ENCODE measurements around the gene ZNF775. TPM values are rescaled to one million over a fixed set of nuclear protein-coding genes. Genes with fewer than 3 reads are reported as not detected.

ZNF775 gene
- total and polyA plus RNA-seq, 3 experiments from 2014 or later: 6.0 to 8.7 (median 6.0) TPM

GRCh38 chr7:150371996-150372270 is 7.2 kb upstream of the ZNF775 start:
- H3K4me1 ChIP-seq (ENCODE audit: insufficient read depth, low read length): peaks cover 38% of the 10 kb centered on the region
- Mint-ChIP-seq H3K27ac (no peak overlapping the region), H3K27me3 (peaks cover 0 to 2% of the 10 kb centered on the region in 2 donors), H3K9me3 (no peaks in the 10 kb centered on the region), H3K4me1 (peaks cover 35 to 53% (median 42%) of the 10 kb centered on the region in 3 donors), H3K36me3 (peaks cover 0 to 36% (median 0%) of the 10 kb centered on the region in 3 donors), H3K4me3 (no peak overlapping the region)
- H3K4me3 ChIP-seq (ENCODE audit: low read length): no peak overlapping the region
- DNase-seq: no peak
- H3K27me3 ChIP-seq (ENCODE audit: insufficient read depth, low read length, poor library complexity, severe bottlenecking): no peaks in the 10 kb centered on the region
- POLR2A ChIA-PET: no interaction called here
- CTCF ChIA-PET: interaction anchor here (0.6 to 2.7 kb wide), 2 partner anchors 17 to 54 kb away, joined by 3 to 9 read pairs; no protein-coding TSS in a partner anchor
- H3K36me3 ChIP-seq (ENCODE audit: insufficient read depth, low read length): no peaks in the 10 kb centered on the region
- H3K9me3 ChIP-seq (ENCODE audit: low read length): no peaks in the 10 kb centered on the region
- H3K27ac ChIP-seq (ENCODE audit: low read depth, low read length): no peak overlapping the region

GRCh38 chr7:150372271-150373048 is 6.7 kb upstream of the ZNF775 start:
- Mint-ChIP-seq H3K27me3 (peaks cover 0 to 2% of the 10 kb centered on the region in 2 donors), H3K27ac (peak overlapping the region in 1 of 8 donors; percentile 27), H3K36me3 (peaks cover 0 to 36% (median 0%) of the 10 kb centered on the region in 3 donors), H3K9me3 (no peaks in the 10 kb centered on the region), H3K4me3 (peak overlapping the region in 1 of 7 donors; percentile 65), H3K4me1 (peaks cover 33 to 52% (median 40%) of the 10 kb centered on the region in 3 donors)
- H3K27me3 ChIP-seq (ENCODE audit: insufficient read depth, low read length, poor library complexity, severe bottlenecking): no peaks in the 10 kb centered on the region
- CTCF ChIA-PET: interaction anchor here (0.6 to 2.7 kb wide), 2 partner anchors 17 to 53 kb away, joined by 3 to 9 read pairs; no protein-coding TSS in a partner anchor
- no peak overlapping the region for H3K27ac ChIP-seq (ENCODE audit: low read depth, low read length)
- no peaks in the 10 kb centered on the region for H3K9me3 ChIP-seq (ENCODE audit: low read length)
- peaks cover 34% of the 10 kb centered on the region for H3K4me1 ChIP-seq (ENCODE audit: insufficient read depth, low read length)
- H3K4me3 ChIP-seq (ENCODE audit: low read length): no peak overlapping the region
- H3K36me3 ChIP-seq (ENCODE audit: insufficient read depth, low read length): no peaks in the 10 kb centered on the region
- DNase-seq: no peak
- POLR2A ChIA-PET: no interaction called here

GRCh38 chr7:150373049-150373801 is 5.9 kb upstream of the ZNF775 start:
- H3K36me3 ChIP-seq (ENCODE audit: insufficient read depth, low read length): no peaks in the 10 kb centered on the region
- peak overlapping the region in 2 of 7 donors; percentile 24 to 36 for H3K4me3 Mint-ChIP-seq
- peaks cover 37% of the 10 kb centered on the region for H3K4me1 ChIP-seq (ENCODE audit: insufficient read depth, low read length)
- peaks cover 35 to 54% (median 41%) of the 10 kb centered on the region in 3 donors for H3K4me1 Mint-ChIP-seq
- ChIA-PET POLR2A (no interaction called here), CTCF (no interaction called here)
- H3K9me3 Mint-ChIP-seq: no peaks in the 10 kb centered on the region
- peaks cover 0 to 2% of the 10 kb centered on the region in 2 donors for H3K27me3 Mint-ChIP-seq
- H3K27ac Mint-ChIP-seq: peak overlapping the region in 2 of 8 donors; percentile 27 to 54
- no peak for DNase-seq
- H3K4me3 ChIP-seq (ENCODE audit: low read length): no peak overlapping the region
- no peaks in the 10 kb centered on the region for H3K9me3 ChIP-seq (ENCODE audit: low read length)
- H3K27me3 ChIP-seq (ENCODE audit: insufficient read depth, low read length, poor library complexity, severe bottlenecking): no peaks in the 10 kb centered on the region
- peaks cover 0 to 33% (median 0%) of the 10 kb centered on the region in 3 donors for H3K36me3 Mint-ChIP-seq
- H3K27ac ChIP-seq (ENCODE audit: low read depth, low read length): no peak overlapping the region

- H3K9me3 Mint-ChIP-seq: no peaks in the 10 kb centered on the region
- ChIA-PET POLR2A (no interaction called here), CTCF (interaction anchor here (1.5 kb wide), 1 partner anchor 32 kb away, joined by 4 read pairs; a partner anchor contains a TSS)
- peaks cover 35 to 54% (median 42%) of the 10 kb centered on the region in 3 donors for H3K4me1 Mint-ChIP-seq
- no peaks in the 10 kb centered on the region for H3K27me3 ChIP-seq (ENCODE audit: insufficient read depth, low read length, poor library complexity, severe bottlenecking)
- H3K27ac ChIP-seq (ENCODE audit: low read depth, low read length): peak overlapping the region; percentile 12
- peaks cover 0 to 31% (median 0%) of the 10 kb centered on the region in 3 donors for H3K36me3 Mint-ChIP-seq
- H3K27me3 Mint-ChIP-seq: peaks cover 0 to under 1% of the 10 kb centered on the region in 2 donors
- H3K4me3 ChIP-seq (ENCODE audit: low read length): no peak overlapping the region
- no peaks in the 10 kb centered on the region for H3K9me3 ChIP-seq (ENCODE audit: low read length)
- no peaks in the 10 kb centered on the region for H3K36me3 ChIP-seq (ENCODE audit: insufficient read depth, low read length)
- DNase-seq: no peak
- H3K27ac Mint-ChIP-seq: peak overlapping the region in 3 of 8 donors; percentile 13 to 29 (median 23)
- peak overlapping the region in 2 of 7 donors; percentile 2 to 24 for H3K4me3 Mint-ChIP-seq
- H3K4me1 ChIP-seq (ENCODE audit: insufficient read depth, low read length): peaks cover 42% of the 10 kb centered on the region
Measured at GRCh38 chr7:150374026-150374425, 5.1 kb upstream of the ZNF775 start.

- H3K4me1 ChIP-seq (ENCODE audit: insufficient read depth, low read length): peaks cover 41% of the 10 kb centered on the region
- no peak overlapping the region for H3K27ac ChIP-seq (ENCODE audit: low read depth, low read length)
- Mint-ChIP-seq H3K27me3 (no peaks in the 10 kb centered on the region), H3K9me3 (no peaks in the 10 kb centered on the region), H3K4me1 (peaks cover 32 to 49% (median 38%) of the 10 kb centered on the region in 3 donors), H3K27ac (peak overlapping the region in 5 of 8 donors; percentile 2 to 78 (median 46)), H3K4me3 (peak overlapping the region in 1 of 7 donors; percentile 18), H3K36me3 (peaks cover 0 to 29% (median 0%) of the 10 kb centered on the region in 3 donors)
- no peak overlapping the region for H3K4me3 ChIP-seq (ENCODE audit: low read length)
- no peaks in the 10 kb centered on the region for H3K27me3 ChIP-seq (ENCODE audit: insufficient read depth, low read length, poor library complexity, severe bottlenecking)
- DNase-seq: no peak
- no peaks in the 10 kb centered on the region for H3K9me3 ChIP-seq (ENCODE audit: low read length)
- ChIA-PET CTCF (interaction anchor here (1.5 kb wide), 1 partner anchor 32 kb away, joined by 4 read pairs; a partner anchor contains a TSS), POLR2A (no interaction called here)
- H3K36me3 ChIP-seq (ENCODE audit: insufficient read depth, low read length): no peaks in the 10 kb centered on the region
Measured at GRCh38 chr7:150374472-150374871, 4.7 kb upstream of the ZNF775 start.

- Mint-ChIP-seq H3K27me3 (peaks cover 0 to 3% of the 10 kb centered on the region in 2 donors), H3K9me3 (no peaks in the 10 kb centered on the region), H3K4me1 (peaks cover 31 to 49% (median 38%) of the 10 kb centered on the region in 3 donors), H3K36me3 (peaks cover 0 to 28% (median 0%) of the 10 kb centered on the region in 3 donors), H3K4me3 (peak overlapping the region in 4 of 7 donors; percentile 7 to 68 (median 38)), H3K27ac (peak overlapping the region in 6 of 8 donors; percentile 37 to 85 (median 54))
- Histone ChIP-seq H3K27me3 (ENCODE audit: insufficient read depth, low read length, poor library complexity, severe bottlenecking) (no peaks in the 10 kb centered on the region), H3K4me3 (ENCODE audit: low read length) (no peak overlapping the region), H3K9me3 (ENCODE audit: low read length) (no peaks in the 10 kb centered on the region), H3K36me3 (ENCODE audit: insufficient read depth, low read length) (no peaks in the 10 kb centered on the region), H3K27ac (ENCODE audit: low read depth, low read length) (no peak overlapping the region), H3K4me1 (ENCODE audit: insufficient read depth, low read length) (peaks cover 34% of the 10 kb centered on the region)
- POLR2A ChIA-PET: no interaction called here
- CTCF ChIA-PET: interaction anchor here (1.5 kb wide), 1 partner anchor 30 kb away, joined by 4 read pairs; a partner anchor contains a TSS
- peak in 1 of 5 donors; percentile 52 for DNase-seq
Measured at GRCh38 chr7:150375662-150376521, 3.2 kb upstream of the ZNF775 start.

GRCh38 chr7:150376560-150376959 is 2.6 kb upstream of the ZNF775 start:
- Mint-ChIP-seq H3K4me1 (peaks cover 30 to 49% (median 37%) of the 10 kb centered on the region in 3 donors), H3K9me3 (no peaks in the 10 kb centered on the region), H3K36me3 (peaks cover 0 to 24% (median 0%) of the 10 kb centered on the region in 3 donors), H3K27me3 (peaks cover 0 to 3% of the 10 kb centered on the region in 2 donors), H3K27ac (peak overlapping the region in 3 of 8 donors; percentile 37 to 78 (median 65)), H3K4me3 (peak overlapping the region in 4 of 7 donors; percentile 36 to 68 (median 54))
- H3K27ac ChIP-seq (ENCODE audit: low read depth, low read length): no peak overlapping the region
- H3K9me3 ChIP-seq (ENCODE audit: low read length): no peaks in the 10 kb centered on the region
- peaks cover 34% of the 10 kb centered on the region for H3K4me1 ChIP-seq (ENCODE audit: insufficient read depth, low read length)
- no peaks in the 10 kb centered on the region for H3K36me3 ChIP-seq (ENCODE audit: insufficient read depth, low read length)
- no peak overlapping the region for H3K4me3 ChIP-seq (ENCODE audit: low read length)
- ChIA-PET CTCF (interaction anchor here (1.8 to 2.2 kb wide), 2 partner anchors 21 to 30 kb away, joined by 7 read pairs; a partner anchor contains a TSS), POLR2A (no interaction called here)
- no peak for DNase-seq
- H3K27me3 ChIP-seq (ENCODE audit: insufficient read depth, low read length, poor library complexity, severe bottlenecking): no peaks in the 10 kb centered on the region

Measured in CD8-positive, alpha-beta memory T cell (primary cell).